MCF 10A (cell line): Measurements from ENCODE around the gene TNFAIP8. TPM values are rescaled to one million over a fixed set of nuclear protein-coding genes. Genes with fewer than 3 reads are reported as not detected.

Experiments
- BruUV-seq: library from RNA; stranded (reverse); fragments of 400-500 nt; replicated peaks from 2 replicates; lab custom pipeline; 2021; lab: Mats Ljungman, UMichigan
- CTCF ChIA-PET: fragments of 300-600 bp; sonication (Branson Sonifier 250); formaldehyde crosslinking; extraction: SDS; loops from one replicate; lab custom pipeline; 2021; ENCODE audit warnings: antibody characterized with exemption, inconsistent platforms; lab: Yijun Ruan, JAX
- POLR2A ChIA-PET: fragments of 300-600, 350-650 bp; sonication (Branson Sonifier 250); formaldehyde crosslinking; extraction: SDS; loops from one replicate; lab custom pipeline; 2020; ENCODE audit warnings: antibody characterized with exemption, inconsistent platforms; lab: Yijun Ruan, JAX
- DNase-seq: peaks from one replicate; pipeline ENCODE4 v3.0.0-alpha.2; 2018; ENCODE audit not compliant: unreplicated experiment
- H3K27ac Mint-ChIP-seq: one replicate; pipeline ENCODE4 v1.8.0; 2022; ENCODE audit warnings: mild to moderate bottlenecking, low read depth, mixed read lengths; ENCODE audit not compliant: unreplicated experiment
- H3K27me3 Mint-ChIP-seq: one replicate; pipeline ENCODE4 v1.8.0; 2022; ENCODE audit warnings: mixed read lengths; ENCODE audit not compliant: insufficient read depth, unreplicated experiment
- H3K36me3 Mint-ChIP-seq: one replicate; pipeline ENCODE4 v1.8.0; 2022; ENCODE audit warnings: mild to moderate bottlenecking, moderate library complexity, mixed read lengths; ENCODE audit not compliant: insufficient read depth, unreplicated experiment
- H3K4me1 Mint-ChIP-seq: one replicate; pipeline ENCODE4 v1.8.0; 2022; ENCODE audit warnings: mixed read lengths; ENCODE audit not compliant: insufficient read depth, unreplicated experiment
- H3K4me3 Mint-ChIP-seq: one replicate; pipeline ENCODE4 v1.8.0; 2022; ENCODE audit warnings: mild to moderate bottlenecking, moderate library complexity, mixed read lengths; ENCODE audit not compliant: unreplicated experiment
- H3K9me3 Mint-ChIP-seq: one replicate; pipeline ENCODE4 v1.8.0; 2022; ENCODE audit warnings: mixed read lengths; ENCODE audit not compliant: unreplicated experiment
- CTCF ChIP-seq: fragments of 200-600 bp; IDR thresholded peaks from one replicate; pipeline ENCODE4 v1.8.0; 2022; ENCODE audit warnings: antibody characterized with exemption, mild to moderate bottlenecking; ENCODE audit not compliant: unreplicated experiment
- intact Hi-C: fragments of 100-400 bp; cut with micrococcal nuclease; formaldehyde crosslinking; loops from 2 replicates; pipeline ENCODE4 v1.14.1; 2022
- total RNA-seq: library from RNA; stranded (reverse); gene quantifications from 2 replicates; pipeline ENCODE4 v1.2.3, GENCODE V29; 2022

The TNFAIP8 gene
- total RNA-seq, 1 experiment from 2014 or later, result 16.2 TPM

DNA sequence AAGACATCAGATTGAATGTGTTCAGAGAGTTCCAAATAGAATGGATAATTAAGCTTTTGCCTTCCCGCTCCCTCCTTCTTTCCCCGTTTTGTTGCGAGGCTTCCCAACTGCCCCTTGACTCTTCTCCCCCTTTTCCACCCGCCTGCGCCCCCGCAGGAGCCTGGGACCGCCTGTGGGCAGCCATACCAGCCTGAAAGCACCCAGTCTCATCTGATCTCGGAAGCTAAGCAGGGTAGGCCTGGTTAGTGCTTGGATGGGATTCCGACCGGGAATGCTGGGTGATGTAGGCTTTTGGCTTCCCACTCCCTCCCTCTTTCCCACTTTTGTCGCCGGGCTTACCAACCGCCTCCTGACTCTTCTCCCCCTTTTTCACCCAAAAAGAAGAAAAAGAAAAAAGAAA, 89.7 kb downstream of the TNFAIP8 start:
- Mint-ChIP-seq H3K27ac (no peak overlapping the region), H3K9me3 (peaks cover 4% of the 10 kb centered on the region)
- TF ChIP-seq CTCF, result no peak

More for the DNA sequence above, 89.7 kb downstream of the TNFAIP8 start:
- CTCF ChIA-PET, result interaction anchor here (1.5 kb wide), 1 partner anchor 11 kb away, joined by 5 read pairs; no protein-coding TSS in a partner anchor
- intact Hi-C loops, result no loop called here
- Mint-ChIP-seq H3K4me1 (no peaks in the 10 kb centered on the region), H3K4me3 (no peak overlapping the region), H3K27me3 (no peaks in the 10 kb centered on the region), H3K36me3 (no peaks in the 10 kb centered on the region)
- no TSS peak for BruUV-seq
- DNase-seq, result no peak
- POLR2A ChIA-PET, result no interaction called here

Other genes starting within 250 kb of the TNFAIP8 start
- 163 and 169 TPM in 2 replicates for gene HSD17B4, start 96.5 kb downstream of the TNFAIP8 start, total RNA-seq